ENCODE data around the gene AUTS2.
"Not testable (repeated sequence)": the region's sequence is repeated elsewhere in the genome, so short reads cannot be mapped to it uniquely, and the experiment has no call there.

AUTS2 gene

GRCh38 chr7:70259502-70259901, 661.2 kb downstream of the AUTS2 start:
- DNase-seq (ENCODE audit: low read depth): no peak

GRCh38 chr7:70263471-70264255, 665.4 kb downstream of the AUTS2 start:
- DNase-seq (ENCODE audit: low read depth): no peak

DNA sequence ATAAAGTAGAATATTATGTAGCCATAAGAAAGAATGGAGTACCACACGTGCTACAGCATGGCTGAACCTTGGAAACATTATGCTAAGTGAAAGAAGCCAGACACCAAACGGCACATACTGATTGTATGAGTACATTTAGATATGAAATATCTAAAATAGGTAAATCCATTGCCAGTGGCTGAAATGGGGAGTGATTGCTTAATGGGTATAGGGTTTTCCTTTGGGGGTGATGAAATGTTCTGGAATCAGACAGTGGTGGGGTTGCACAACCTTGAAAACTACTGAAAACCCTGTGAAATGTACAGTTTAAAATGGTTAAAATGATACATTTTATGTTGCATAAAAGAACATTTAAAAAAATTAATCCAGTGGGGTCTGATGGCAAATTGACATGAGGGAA, 667.9 kb downstream of the AUTS2 start:
- DNase-seq (ENCODE audit: low read depth): no peak

- no peak for DNase-seq (ENCODE audit: low read depth)
Observed at GRCh38 chr7:70267381-70268120, 669.3 kb downstream of the AUTS2 start.

DNA sequence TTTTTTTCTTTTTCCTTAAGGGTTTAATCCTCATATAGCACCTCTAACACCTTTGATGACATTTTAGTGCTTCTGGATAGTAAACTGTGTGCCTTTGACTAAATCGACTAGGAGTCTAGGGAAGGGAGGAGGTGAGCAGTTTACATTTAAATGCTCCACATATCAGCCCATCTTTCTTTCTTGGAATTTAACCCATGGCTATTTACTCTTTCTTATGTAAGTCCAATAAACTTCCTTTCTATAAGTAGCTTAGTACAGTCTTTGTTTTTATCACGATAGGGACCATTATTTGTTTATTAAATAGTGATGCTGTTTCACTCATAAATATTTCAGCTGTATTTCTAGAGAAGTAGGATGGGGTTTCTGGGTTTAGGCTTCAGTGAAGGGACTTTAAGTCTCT, 669.9 kb downstream of the AUTS2 start:
- no peak for DNase-seq (ENCODE audit: low read depth)

DNA sequence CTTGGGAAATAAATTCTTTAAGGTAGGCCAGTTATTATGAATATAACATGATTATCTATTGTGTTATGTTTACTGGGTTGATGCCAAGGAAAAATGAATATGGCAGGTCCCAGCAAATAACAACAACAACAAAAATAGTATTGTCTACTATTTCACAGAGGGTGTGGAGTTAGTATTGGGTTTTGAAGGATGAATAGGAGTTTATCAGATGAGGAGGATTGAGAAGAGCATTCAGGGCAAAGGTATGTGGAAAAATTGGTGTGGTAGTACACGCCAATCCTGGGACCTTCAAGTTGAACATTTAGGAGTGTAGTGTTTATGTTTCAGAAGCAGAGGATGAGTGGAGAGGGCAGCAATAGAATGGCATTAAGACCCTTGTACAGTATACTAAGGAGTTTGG, 671.9 kb downstream of the AUTS2 start:
- no peak for DNase-seq (ENCODE audit: low read depth)

DNA sequence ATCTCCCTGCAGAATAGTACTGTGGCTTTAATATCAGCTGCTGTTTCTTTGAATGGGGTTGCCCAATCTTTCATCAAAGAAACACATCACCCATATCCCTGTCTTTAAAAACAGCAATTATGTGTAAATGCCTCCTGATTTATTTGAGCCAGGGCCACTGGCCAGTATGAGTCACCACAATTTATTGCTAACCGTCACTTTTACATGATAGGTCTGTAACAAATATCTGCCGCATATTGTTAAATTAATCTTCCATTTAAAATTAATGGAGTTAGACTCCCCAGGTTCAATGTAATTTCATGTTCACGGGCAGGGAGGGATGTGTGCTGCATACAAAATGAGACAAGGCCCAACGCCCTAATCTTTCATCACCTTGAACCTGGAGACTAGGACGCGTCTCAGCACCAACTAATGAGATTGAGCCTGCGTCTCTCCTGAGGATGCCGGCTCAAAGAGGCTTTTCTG, 673.4 kb downstream of the AUTS2 start:
- DNase-seq (ENCODE audit: low read depth): no peak

DNA sequence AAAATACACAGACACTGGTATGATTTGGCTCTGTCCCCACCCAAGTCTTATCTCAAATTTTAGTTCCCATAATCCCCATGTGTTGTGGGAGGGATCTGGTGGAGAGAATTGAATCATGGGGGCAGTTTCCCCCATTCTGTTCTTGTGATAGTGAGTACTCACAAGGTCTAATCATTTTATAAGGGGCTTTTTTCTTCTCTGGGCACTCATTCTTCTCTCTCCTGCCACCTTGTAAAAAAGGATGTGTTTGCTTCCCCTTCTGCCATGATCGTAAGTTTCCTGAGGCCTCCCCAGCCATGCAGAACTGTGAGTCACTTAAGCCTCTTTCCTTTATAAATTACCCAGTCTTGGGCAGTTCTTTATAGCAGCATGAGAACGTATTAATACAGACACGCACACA, 677.3 kb downstream of the AUTS2 start:
- DNase-seq (ENCODE audit: low read depth): not testable (repeated sequence)

GRCh38 chr7:70285187-70285586, 686.9 kb downstream of the AUTS2 start:
- DNase-seq (ENCODE audit: low read depth): no peak

DNA sequence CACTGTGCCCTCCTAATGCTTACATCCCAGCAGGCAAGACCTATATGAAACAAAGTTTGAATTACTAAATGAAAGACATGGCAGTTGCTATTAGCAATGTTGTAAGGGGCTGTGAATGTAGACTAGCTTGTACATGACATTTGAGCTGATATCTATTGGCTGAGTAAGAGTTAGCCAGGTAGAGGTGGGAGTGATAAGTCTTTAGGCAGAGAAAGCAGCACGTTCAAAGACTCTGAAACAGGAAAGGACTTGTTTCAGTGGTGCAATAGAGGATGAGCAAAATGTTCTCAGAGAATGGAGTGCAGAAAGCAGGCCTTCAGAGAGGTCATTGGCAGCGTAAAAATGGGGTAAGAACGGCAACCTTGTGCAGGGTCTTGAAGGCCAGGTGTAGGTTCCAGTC, 687.6 kb downstream of the AUTS2 start:
- DNase-seq (ENCODE audit: low read depth): no peak

DNA sequence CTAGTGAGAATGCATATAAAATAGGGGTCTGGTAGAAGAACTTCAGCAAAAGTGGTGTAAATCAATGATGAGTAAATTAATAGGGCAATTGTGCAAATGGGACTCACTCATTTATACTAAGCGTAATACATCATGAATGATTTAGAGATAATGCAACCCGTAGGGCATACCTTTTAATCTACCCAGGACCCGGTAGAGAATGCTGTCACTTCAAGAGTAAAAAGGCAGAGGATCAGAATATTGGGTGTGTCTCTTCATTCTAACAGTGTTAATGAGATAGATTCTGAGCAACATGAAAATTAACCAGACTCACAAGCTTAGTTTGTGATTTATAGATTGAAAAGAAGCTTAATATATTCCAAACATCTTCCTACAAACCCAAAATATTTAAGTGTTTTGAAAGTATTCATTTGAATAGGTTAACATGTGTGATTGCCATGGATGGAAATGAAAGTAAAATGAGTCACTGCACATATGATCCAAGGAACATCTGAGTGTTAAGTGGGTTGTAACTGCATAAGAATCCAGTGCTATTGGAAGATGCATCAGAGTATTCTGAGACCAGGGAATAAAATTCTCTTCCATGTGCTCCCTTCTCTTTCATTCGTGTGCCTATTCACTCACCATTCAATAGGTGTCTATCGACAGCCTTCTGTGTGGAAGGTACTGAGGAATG, 690.6 kb downstream of the AUTS2 start:
- no peak for DNase-seq (ENCODE audit: low read depth)

DNA sequence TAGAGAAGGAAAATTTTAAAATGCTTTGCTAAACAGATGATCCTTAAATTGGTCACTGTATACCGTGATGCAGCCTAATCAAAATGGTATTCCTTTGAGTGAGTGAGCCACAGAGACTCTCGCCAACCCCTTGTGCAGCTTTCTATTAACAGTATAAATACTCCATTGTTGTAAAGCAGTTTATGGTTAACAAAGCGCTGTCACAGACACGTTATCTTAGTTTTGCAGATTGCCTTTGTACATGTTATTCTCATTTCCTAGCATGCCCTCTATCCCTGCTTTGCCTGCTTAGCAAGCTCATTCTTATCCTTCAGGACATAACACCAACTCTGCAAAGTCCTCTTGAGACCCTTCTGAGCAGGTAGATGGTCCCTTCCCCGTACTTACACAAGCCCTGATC, 694.4 kb downstream of the AUTS2 start:
- no peak for DNase-seq (ENCODE audit: low read depth)

DNA sequence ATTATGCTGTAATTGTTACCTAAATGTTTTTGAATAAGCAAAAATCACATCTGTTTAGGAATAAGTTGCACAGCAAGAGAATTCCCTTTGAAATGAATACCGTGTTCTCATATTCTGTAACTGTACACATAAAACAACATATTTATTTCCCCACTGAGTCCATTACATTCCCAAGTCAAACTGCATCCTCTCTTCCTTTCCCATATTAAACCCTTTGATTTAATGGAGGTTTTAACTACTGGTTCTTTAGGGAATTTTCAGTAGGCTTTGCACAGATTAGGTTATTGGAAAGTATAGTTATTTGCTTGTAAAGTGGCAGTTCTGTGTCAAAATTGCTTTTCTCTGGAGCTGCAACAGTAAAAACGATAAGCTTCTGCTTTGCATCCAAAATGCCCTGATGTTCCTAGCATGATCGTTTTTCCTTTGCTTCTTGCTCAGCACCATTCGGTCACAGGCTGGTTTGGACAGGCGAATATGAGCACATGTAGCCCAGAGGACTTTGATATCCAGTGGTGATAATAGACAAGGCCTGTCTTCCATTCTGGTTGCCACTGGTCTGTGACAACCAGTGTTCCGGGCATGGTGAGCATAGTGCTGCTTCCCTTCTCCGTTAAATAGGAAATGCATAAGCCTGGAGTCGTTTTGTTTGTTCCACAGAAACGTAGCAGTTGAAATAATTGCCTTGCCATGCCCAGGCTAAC, 696.1 kb downstream of the AUTS2 start:
- DNase-seq (ENCODE audit: low read depth): no peak

DNA sequence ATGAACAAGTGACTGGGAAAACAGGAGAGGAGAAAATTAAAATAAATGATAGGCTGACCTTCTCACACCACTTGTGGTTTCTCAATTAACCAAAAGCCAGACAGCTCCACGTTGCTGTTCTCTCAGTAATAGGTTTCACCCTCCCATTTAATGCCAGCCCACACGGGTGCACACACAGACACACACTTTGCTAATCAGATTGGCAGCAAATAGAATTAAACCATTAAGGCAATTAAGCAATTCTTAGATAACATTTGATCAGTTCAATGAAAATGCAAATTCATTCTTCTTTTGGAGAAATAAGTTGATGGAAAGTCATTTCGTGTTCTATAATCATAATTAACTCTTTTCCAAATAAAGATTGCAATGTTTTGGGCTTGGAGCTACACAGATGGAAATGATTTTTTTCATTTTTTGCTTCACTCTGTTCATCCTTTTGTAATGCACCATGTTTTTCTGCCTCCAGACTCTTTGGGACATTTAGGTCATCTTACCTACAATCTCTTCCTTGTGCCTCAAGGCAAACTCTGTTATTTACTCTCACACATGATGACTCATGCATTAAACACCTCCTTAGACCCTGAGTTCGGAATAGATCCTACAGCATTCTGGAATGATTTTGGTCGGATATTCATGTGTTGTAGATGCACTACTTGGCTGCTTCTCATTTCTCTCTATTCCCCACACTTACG, 700.7 kb downstream of the AUTS2 start:
- no peak for DNase-seq (ENCODE audit: low read depth)

- no peak for DNase-seq (ENCODE audit: low read depth)
Observed at GRCh38 chr7:70299472-70299807, 701.2 kb downstream of the AUTS2 start.

- DNase-seq (ENCODE audit: low read depth): no peak
Observed at GRCh38 chr7:70301673-70302185, 703.5 kb downstream of the AUTS2 start.

DNA sequence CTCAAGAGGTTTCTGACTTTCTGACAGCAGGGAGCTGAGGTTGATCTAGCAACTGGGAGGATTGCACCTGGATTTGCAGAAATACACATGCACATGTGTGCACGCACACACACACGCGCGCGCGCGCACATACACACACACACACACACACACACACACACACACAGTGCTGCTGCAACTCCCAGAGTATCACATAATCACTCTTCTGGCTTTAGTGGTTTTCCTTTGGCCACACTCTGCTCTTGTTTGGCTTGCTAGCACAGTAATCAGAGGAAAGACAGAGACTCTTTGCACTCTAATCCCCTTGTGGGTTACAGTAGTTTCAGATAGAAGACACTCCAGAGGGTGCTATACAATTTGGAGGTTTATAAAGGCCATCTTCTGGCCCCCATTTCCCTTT, 705.0 kb downstream of the AUTS2 start:
- no peak for DNase-seq (ENCODE audit: low read depth)

DNA sequence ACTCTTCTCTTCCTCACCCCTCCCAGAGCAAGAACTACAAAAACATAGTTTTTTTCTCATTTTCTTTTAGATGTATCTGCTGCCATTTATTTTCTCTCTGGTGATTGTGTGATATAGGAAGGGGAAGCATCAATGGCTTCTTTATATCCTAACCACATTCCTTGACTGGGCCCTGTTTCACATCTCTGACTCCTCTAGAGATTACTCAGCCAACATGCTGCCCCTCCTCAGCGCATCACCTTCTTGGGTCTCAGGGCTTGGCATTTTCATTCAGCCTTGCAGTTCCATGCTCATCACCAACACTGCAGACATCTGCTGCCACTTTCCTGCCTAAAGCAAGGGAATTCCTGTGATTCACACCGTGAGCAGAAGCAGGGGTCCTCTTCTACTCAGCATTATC, 705.5 kb downstream of the AUTS2 start:
- DNase-seq (ENCODE audit: low read depth): no peak

- DNase-seq (ENCODE audit: low read depth): no peak
Observed at GRCh38 chr7:70306173-70306572, 707.9 kb downstream of the AUTS2 start.

DNA sequence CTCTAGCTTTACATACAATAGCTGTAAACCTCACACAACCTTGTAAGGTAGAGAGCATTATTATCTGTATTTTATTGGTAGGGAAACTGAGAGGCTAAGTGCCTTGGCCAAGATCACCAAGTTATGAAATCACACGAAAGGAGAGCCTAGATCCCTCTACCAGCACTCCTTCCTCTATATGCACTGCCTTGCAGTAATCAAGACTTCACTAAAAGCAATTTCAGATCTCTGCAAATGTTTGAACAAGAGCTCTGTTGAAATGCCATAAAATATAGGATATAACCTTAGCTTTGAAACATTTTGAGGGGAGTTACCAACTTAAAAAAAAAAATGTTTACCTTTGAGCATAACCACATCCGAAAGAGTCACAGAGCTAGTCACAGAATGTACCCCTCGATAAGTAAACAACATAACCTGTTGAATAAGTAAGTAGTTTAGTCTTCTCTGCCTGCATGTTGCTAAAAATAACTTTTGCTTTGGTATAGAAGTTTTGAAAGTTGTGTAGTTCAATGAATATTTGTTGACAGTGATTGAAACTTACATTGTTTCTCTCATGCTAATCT, 709.4 kb downstream of the AUTS2 start:
- DNase-seq (ENCODE audit: low read depth): no peak

DNA sequence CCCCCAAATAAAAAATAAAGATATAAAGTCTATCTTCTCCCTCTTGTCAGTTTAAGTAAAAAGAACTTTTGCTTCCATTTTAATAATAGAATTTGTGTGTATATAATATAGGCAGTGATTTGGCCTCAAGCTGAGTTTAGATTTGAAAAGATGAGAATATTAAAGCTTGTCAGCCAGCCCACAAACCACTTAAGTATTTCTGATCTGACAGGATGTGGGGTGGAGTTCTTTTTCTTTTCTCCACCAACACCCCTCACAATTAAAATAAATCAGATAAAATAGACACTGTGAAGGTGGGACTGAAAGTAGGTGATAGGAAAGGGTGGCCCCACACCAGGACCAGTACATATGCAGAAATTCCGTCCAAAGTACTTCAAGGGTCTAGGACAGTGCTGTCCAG, 714.1 kb downstream of the AUTS2 start:
- DNase-seq (ENCODE audit: low read depth): no peak
